Embryonic facial prominence (tissue), 1 donor: Measurements from ENCODE around the gene TOP3A.

Experiments used
- DNase-seq: peaks from one replicate; pipeline ENCODE4 v3.0.0-alpha.2; 2016; ENCODE audit errors: extremely low spot score

Gene TOP3A

DNA sequence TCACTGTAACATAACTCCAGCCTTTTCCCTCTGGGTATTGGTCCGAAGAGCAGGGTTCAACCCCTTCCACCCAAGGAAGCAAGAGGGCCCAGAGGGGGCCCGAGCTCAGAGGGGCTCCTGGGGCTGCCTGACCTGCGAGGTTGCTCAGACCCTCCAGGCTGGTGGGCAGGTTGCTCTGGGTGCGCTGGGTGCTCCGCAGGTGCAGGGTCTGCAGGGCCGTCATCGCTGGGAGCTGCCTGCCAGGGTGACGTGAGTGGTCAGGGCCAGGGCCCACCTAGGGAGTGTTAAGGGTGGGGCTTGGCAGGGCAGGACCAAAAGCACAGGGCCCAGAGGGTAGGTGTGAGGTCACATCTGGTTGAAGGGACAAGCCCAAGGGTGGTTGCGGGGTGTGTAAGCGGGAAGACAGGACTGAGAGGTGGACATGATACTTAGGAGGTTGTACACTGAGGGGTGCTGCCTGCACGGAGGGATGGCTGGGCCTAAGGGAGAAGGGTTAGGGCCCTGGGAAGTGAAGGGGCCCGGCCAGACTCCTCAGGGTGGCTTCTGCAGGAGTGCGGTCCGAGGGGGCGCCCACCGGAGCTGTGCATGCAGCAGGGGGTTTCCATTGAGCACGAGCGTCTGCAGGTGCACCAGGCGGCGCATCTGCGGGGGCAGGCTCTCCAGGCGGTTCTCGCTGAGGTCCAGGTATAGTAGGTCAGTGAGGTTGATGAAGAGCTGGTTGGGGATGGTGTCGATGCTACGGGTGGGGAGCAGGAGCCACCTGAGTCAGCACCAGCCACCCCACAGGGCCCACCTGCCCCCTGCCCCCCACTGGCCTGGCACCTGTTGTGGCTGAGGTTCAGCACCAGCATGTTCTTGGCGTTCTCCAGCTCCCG lies 60.6 kb downstream of the TOP3A start:
- DNase-seq: no peak

DNA sequence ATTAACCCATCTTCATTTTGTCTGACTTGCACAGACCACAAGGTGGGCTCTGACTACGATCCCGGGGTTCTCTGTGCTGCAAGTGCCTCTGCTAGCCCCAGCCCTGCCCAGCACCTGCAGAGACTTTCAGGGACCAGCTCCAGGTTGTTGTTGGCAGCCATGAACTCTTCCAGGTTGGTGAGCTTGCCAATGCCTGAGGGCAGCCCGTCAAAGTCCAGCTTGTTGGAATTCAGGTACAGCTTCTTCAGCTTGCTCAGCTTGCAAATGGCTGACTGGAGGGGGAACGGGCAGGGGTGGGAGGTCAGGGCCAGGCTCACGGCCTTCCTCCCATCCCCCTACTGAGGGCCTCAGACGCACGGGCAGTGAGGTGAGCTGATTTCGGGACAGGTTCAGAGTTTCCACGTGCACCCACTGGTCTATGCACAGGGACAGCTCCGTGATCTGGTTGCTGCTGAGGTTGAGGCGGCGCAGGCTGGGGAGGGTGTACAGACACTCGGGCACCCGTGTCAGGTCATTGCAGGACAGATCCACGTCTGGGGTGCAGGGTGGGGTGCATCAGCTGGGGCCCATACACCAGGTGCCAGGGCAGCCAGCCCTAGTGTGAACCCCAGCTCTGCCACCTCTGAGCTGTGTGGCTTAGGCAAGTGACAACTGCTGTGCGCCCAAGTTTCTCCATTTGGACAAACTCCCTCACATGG lies 61.5 kb downstream of the TOP3A start:
- DNase-seq: no peak

DNA sequence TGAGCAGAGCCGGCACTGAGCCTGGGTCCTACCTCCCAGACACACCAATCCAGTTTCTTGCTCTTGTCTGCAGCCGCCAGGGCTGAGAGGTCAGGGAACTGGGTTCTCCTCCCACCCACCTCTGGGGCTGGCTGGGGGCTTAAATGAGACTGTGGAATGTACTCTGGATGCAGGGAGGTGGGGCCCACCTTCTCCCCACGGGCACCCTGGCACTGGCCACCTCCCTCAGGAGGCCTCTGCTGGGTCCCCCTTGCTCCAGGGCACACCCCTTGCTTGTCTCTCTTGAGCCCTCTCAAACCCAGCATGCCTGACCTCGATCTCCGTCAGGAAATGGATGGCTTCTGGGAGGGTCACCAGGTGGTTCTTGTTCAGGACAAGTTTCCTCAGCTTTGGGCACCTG lies 62.6 kb downstream of the TOP3A start:
- DNase-seq: no peak

GRCh38 chr17:18251204-18251603 lies 63.6 kb downstream of the TOP3A start:
- DNase-seq: no peak

GRCh38 chr17:18250708-18251107 lies 64.1 kb downstream of the TOP3A start:
- DNase-seq: no peak

DNA sequence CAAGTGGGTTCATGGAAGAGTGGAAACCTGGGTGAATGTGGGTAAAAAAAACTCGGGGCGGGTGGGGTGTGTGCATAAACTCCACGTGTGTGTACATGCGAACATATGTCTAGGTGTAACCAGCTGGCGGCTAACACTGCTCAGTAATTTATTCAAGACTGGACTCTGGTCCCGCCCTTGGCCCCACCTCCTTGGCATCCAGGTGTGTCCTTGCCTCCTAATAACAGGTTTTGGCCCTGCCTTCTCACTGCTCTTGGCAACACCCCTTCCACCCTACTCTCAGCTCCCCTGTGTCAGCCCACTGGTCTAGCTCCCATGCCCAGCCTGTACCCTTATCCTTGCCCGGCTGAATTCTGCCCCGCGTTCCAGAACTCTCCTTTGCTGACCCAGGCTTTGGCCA lies 64.5 kb downstream of the TOP3A start:
- no peak for DNase-seq

GRCh38 chr17:18248811-18249210 lies 66.0 kb downstream of the TOP3A start:
- no peak for DNase-seq

- peak; percentile 62 for DNase-seq
These were observed 66.5 kb downstream of the TOP3A start for GRCh38 chr17:18248300-18248731.

DNA sequence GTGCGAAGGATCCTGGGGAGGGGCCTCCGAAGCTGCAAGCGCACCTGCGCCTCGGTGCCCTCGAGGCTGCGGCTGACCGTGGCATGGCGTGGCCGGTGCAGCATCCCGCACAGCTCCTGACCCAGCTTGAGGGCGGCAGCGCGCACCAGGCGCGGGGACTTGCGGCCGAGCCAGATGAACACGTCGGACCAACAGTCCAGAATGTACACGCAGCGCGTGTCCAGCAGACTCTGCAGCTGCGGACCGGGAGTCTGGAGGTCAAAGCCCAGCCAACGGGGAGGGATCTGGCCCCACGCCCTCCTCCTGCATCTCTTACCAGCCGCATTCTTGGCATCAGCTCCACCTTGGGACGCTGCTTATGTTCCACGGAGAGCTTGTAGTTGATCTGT lies 67.2 kb downstream of the TOP3A start:
- DNase-seq: no peak

DNA sequence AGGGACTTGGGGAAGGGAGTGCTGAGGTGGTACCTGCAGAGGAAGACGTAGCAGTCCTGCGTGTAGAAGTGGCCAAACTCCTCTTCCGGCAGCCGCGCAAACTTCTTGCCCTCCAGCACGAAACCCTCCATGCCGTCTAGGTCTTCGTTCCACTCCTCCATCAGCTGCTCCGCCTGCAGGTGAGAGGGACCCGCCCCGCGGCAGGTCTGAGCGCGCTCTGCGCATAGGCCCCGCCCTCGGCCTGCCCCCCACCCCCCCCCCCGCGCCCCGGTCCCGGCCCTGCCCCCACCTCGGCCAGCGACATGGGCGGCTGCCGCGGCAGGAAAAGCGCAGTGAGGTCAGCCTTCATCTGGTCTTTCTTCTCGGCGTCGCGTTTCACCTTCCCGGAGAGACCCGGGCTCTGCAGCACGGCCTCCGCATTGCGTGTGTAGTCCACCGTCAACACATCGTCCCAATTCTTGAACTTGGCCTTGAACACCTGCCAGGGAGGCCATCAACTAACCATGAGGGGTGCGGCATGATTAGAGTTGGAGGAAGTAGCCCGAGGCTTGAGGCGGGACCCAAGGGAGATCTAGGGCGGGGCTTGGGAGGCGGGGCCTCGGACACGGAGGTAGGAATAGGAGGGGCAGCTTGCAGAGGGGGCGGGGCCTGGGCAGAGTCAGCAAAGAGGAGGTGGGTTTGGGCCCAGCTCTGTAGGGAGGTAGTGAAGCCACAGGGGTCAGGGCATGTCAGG lies 67.7 kb downstream of the TOP3A start:
- DNase-seq: no peak

DNA sequence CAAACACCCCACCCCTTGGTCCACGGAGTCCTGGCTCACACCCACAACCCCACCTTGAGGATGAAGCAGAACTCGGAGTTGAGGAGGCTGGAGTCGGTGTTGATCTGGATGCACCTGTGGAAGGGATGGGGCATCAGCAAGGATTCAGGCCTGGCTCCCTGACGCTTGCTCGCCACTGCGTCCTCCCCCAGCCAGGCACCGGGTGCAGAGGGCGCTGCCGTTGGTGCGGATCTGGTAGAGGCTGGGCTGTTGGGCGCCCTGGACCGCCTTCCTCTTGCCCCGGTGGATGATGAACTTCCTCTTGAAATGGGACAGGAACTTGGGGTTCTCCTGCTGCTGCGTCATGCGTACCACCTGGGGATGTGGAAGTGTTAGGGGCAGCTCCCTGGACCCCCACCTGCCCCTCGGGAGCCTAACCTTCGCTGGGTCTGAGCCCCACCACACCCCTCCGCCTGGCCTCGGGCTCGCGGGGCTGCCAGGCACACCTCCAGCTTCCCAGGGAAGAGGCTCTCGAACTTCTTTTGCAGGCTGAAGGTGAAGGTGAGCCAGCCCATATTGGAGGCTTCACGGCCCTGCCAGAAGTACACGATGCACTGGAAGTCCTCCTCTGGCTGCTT lies 68.6 kb downstream of the TOP3A start:
- DNase-seq: no peak

- DNase-seq: no peak
These were observed 69.6 kb downstream of the TOP3A start for GRCh38 chr17:18245038-18245776.

- DNase-seq: no peak
These were observed 73.4 kb downstream of the TOP3A start for GRCh38 chr17:18241229-18241871.

DNA sequence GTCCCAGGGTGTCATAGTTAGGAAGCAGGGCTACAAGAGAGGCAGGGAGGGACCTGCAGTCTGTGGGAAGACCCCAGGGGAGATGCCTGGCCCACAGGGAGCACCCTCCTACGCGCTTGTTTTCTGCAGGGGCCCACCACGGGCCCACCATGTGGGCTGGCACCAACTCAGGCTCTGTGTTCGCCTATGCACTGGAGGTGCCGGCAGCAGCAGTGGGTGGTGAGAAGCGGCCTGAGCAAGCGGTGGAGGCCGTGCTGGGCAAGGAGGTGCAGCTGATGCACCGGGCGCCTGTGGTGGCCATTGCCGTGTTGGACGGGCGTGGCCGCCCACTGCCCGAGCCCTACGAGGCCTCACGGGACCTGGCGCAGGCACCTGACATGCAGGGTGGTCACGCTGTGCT lies 74.3 kb downstream of the TOP3A start:
- no peak for DNase-seq

- no peak for DNase-seq
These were observed 76.5 kb downstream of the TOP3A start for GRCh38 chr17:18238299-18238698.

DNA sequence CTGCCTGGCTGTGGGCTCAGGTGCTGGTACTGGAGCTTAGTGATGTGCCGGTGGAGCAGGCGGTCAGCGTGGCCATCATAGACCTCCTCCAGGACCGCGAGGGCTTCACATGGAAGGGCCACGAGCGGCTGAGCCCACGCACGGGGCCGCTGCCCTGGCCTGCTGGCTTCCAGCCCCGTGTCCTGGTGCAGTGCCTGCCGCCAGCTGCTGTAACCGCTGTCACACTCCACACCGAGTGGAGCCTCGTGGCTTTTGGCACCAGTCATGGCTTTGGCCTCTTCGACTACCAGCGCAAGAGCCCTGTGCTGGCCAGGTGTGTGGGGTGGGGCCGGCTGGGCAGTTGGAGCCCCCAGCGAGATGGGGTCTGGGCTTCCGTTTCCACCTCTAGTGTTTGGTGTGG lies 77.3 kb downstream of the TOP3A start:
- DNase-seq: no peak

- no peak for DNase-seq
These were observed 78.3 kb downstream of the TOP3A start for GRCh38 chr17:18236494-18236893.

DNA sequence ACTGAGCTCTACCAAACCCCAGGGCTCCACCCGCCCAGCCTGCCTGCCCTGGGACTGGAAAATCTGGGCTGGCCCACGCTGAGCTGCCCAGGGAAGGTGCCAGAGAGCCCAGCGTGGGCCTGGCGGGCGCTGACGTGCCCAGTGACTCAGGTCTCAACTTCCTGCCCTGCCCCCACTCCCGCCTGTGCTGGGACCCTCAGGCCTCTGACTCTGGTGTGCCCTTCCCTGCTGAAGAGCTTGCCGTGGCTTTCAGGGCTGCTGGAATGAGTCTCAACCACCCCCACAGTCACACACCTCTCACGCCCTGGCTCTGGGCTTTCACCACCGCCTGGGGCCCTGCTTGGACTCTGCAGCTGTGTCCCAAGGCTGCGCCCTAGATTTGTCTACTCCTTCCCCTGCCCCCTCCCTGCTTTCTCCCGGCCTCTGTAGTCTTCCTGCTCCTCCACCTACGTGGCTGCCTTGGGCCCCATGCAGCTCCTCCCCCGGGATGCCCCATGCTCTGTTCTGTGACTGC lies 79.0 kb downstream of the TOP3A start:
- no peak for DNase-seq

GRCh38 chr17:18234853-18235380 lies 79.9 kb downstream of the TOP3A start:
- DNase-seq: no peak

- no peak for DNase-seq
These were observed 80.8 kb downstream of the TOP3A start for GRCh38 chr17:18233803-18234518.
